Smooth muscle cell (in vitro differentiated cells): Measurements from ENCODE around the gene VAV1. TPM values are rescaled to one million over a fixed set of nuclear protein-coding genes. Genes with fewer than 3 reads are reported as not detected.

ENCODE experiments used
- DNase-seq: peaks from one replicate; lab custom pipeline; 2025; ENCODE audit not compliant: unreplicated experiment; lab: John Stamatoyannopoulos, UW
- H2AFZ ChIP-seq: fragments of 200-600 bp; sonication (generic); 2 replicates; pipeline ENCODE4 v1.6.0; 2016; ENCODE audit warnings: antibody characterized with exemption, low read depth, mild to moderate bottlenecking
- H3F3A ChIP-seq: fragments of 200-600 bp; sonication (generic); 2 replicates; pipeline ENCODE4 v1.6.0; 2017; ENCODE audit warnings: antibody characterized with exemption, low read depth
- H3K27ac ChIP-seq: fragments of 200-600 bp; sonication (generic); 2 replicates; pipeline ENCODE4 v1.5.1; 2016; ENCODE audit warnings: low read depth, mild to moderate bottlenecking
- H3K27me3 ChIP-seq: fragments of 200-600 bp; sonication (generic); 2 replicates; pipeline ENCODE4 v1.6.1; 2016; ENCODE audit warnings: low read depth, mild to moderate bottlenecking
- H3K36me3 ChIP-seq: fragments of 200-600 bp; sonication (generic); 2 replicates; pipeline ENCODE4 v1.5.1; 2016; ENCODE audit warnings: low read depth
- H3K4me1 ChIP-seq: fragments of 200-600 bp; sonication (generic); 2 replicates; pipeline ENCODE4 v1.5.1; 2016; ENCODE audit warnings: low read depth
- H3K4me2 ChIP-seq: fragments of 200-600 bp; sonication (generic); 2 replicates; pipeline ENCODE4 v1.6.0; 2016; ENCODE audit warnings: mild to moderate bottlenecking
- H3K4me3 ChIP-seq: fragments of 200-600 bp; sonication (generic); 2 replicates; pipeline ENCODE4 v1.5.1; 2016; ENCODE audit warnings: mild to moderate bottlenecking
- H3K79me2 ChIP-seq: fragments of 200-600 bp; sonication (generic); 2 replicates; pipeline ENCODE4 v1.6.0; 2016; ENCODE audit warnings: low read depth, mild to moderate bottlenecking
- H3K9ac ChIP-seq: fragments of 200-600 bp; sonication (generic); 2 replicates; pipeline ENCODE4 v1.6.0; 2016; ENCODE audit warnings: low read depth
- H3K9me3 ChIP-seq: fragments of 200-600 bp; sonication (generic); replicated peaks from 2 replicates; pipeline ENCODE4 v1.5.1; 2016; ENCODE audit warnings: low read depth
- H4K20me1 ChIP-seq: fragments of 200-600 bp; sonication (generic); 2 replicates; pipeline ENCODE4 v1.6.0; 2016; ENCODE audit warnings: low read depth
- WGBS: methylation state at CpG from one replicate; pipeline ENCODE4 v1.1.7; 2016; ENCODE audit warnings: low lambda C conversion rate; 5-methylcytosine and 5-hydroxymethylcytosine counted together
- polyA plus RNA-seq: library from polyadenylated mRNA; unstranded; fragments of >200 nt; fragmentation: Nextera tagmentation; extraction: Ambion mirVana; gene quantifications from 2 replicates; pipeline ENCODE4 v1.2.1, GENCODE V29; 2016
- total RNA-seq: library from RNA; depleted of rRNA; stranded (reverse); fragments of >200 nt; gene quantifications from 2 replicates; pipeline ENCODE4 v1.2.3, GENCODE V29; 2014
- TF ChIP-seq, protein P1 (sequence below): fragments of 200-600 bp; sonication (generic); IDR thresholded peaks from 2 replicates; pipeline ENCODE4 v1.5.1; 2017; ENCODE audit warnings: borderline replicate concordance, mild to moderate bottlenecking, antibody characterized with exemption; ENCODE audit not compliant: insufficient read depth, poor library complexity, severe bottlenecking

Gene VAV1
- total and polyA plus RNA-seq, 2 experiments from 2014 or later, result not detected

DNA sequence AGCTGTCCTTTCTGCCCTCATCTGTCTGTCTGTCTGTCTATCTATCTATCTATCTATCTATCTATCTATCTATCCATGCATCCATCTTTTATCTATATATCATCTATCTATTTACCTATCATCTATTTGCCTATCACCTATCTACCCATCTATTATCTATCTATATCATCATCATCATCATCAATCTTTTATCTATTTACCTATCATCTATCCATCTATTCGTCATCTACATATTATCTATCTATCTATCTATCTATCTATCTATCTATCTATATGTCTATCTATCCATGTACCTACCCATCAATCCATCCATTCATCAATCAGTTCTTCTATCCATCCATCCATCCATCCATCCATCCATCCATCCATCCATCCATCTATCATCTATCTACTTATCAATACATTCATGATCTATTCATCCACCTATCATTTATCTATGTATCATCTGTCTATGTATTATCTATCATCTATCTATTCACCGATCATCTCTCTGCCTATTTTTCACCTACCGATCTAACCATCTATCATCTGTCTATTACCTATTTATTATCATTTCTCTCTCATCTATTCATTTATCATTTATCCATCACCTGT, 65.7 kb downstream of the VAV1 start:
- H3K9me3 ChIP-seq, result no peaks in the 10 kb centered on the region
- TF ChIP-seq, protein P1, sequence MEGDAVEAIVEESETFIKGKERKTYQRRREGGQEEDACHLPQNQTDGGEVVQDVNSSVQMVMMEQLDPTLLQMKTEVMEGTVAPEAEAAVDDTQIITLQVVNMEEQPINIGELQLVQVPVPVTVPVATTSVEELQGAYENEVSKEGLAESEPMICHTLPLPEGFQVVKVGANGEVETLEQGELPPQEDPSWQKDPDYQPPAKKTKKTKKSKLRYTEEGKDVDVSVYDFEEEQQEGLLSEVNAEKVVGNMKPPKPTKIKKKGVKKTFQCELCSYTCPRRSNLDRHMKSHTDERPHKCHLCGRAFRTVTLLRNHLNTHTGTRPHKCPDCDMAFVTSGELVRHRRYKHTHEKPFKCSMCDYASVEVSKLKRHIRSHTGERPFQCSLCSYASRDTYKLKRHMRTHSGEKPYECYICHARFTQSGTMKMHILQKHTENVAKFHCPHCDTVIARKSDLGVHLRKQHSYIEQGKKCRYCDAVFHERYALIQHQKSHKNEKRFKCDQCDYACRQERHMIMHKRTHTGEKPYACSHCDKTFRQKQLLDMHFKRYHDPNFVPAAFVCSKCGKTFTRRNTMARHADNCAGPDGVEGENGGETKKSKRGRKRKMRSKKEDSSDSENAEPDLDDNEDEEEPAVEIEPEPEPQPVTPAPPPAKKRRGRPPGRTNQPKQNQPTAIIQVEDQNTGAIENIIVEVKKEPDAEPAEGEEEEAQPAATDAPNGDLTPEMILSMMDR, result no peak
- DNase-seq, result no peak
- no peaks in the 10 kb centered on the region for H4K20me1 ChIP-seq
- H3K27ac ChIP-seq, result no peak overlapping the region
- no peaks in the 10 kb centered on the region for H3K4me1 ChIP-seq
- H3K36me3 ChIP-seq, result no peaks in the 10 kb centered on the region
- no peak overlapping the region for H3K4me3 ChIP-seq
- no peaks in the 10 kb centered on the region for H3F3A ChIP-seq
- no peak overlapping the region for H3K4me2 ChIP-seq
- H3K79me2 ChIP-seq, result no peaks in the 10 kb centered on the region
- H2AFZ ChIP-seq, result no peak overlapping the region
- no peak overlapping the region for H3K9ac ChIP-seq
- 80% methylated on average over 3 of the region's 3 CpGs for WGBS
- H3K27me3 ChIP-seq, result no peaks in the 10 kb centered on the region

DNA sequence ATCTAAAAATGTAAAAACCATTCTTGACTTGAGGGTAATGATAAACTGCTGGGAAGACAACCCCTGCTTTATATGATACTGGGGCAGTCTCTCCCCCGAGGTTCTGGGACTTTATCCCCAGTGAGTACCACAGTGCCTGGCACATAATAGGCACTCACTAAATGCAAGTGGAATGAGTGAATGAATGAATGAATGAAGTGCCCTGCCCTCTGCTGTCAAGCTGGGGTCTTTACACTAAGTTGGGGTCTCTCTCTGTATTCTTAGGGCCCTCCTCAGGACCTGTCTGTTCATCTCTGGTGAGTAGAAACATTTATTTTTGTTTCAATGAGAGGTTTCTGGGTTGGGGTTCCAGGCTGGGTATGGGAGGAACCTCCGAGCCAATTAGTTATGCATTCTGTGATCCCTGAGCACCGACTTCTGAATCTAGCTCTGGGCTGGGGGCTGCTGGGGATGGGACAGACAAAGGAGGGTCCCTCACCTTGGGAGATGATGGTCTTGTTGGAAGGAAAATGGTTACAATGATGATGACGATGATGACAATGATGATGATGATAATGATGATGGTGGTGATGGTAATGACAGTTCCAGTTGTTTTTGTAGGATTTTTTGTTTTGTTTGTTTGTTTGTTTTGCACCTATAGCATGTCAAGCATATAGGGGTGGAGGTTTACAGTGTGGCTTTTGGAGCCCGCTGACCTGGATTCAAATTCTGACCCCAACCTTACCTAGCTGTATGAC, 70.5 kb downstream of the VAV1 start:
- Histone ChIP-seq H2AFZ (no peak overlapping the region), H3K79me2 (no peaks in the 10 kb centered on the region), H3K4me1 (no peaks in the 10 kb centered on the region), H4K20me1 (no peaks in the 10 kb centered on the region), H3F3A (no peaks in the 10 kb centered on the region), H3K27me3 (no peaks in the 10 kb centered on the region), H3K36me3 (no peaks in the 10 kb centered on the region), H3K9me3 (no peaks in the 10 kb centered on the region), H3K9ac (no peak overlapping the region), H3K4me3 (no peak overlapping the region), H3K4me2 (no peak overlapping the region), H3K27ac (no peak overlapping the region)
- no peak for DNase-seq
- 82% methylated on average over 5 of the region's 5 CpGs for WGBS
- TF ChIP-seq, protein P1, result no peak

DNA sequence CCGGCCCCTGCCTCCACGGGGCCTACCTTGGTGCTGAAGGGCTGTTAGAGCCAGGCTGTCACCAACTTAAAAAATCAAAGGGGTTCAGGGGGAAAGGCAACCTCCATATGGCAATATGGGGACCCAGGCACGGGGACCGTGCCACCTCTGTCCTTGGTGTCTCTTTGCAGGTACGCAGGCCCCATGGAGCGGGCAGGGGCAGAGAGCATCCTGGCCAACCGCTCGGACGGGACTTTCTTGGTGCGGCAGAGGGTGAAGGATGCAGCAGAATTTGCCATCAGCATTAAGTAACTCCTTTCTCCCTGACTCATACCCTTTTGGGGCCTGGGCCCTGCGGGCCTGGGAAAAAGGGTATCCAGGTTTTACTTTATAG, 75.3 kb downstream of the VAV1 start:
- TF ChIP-seq, protein P1, result no peak
- Histone ChIP-seq H3K9ac (no peak overlapping the region), H4K20me1 (no peaks in the 10 kb centered on the region), H2AFZ (no peak overlapping the region), H3K9me3 (no peaks in the 10 kb centered on the region), H3K27me3 (no peaks in the 10 kb centered on the region), H3K36me3 (no peaks in the 10 kb centered on the region), H3F3A (no peaks in the 10 kb centered on the region), H3K4me3 (no peak overlapping the region), H3K79me2 (no peaks in the 10 kb centered on the region), H3K4me2 (no peak overlapping the region), H3K4me1 (no peaks in the 10 kb centered on the region), H3K27ac (no peak overlapping the region)
- whole genome bisulfite sequencing, result 93% methylated on average over 11 of the region's 11 CpGs
- DNase-seq, result no peak

DNA sequence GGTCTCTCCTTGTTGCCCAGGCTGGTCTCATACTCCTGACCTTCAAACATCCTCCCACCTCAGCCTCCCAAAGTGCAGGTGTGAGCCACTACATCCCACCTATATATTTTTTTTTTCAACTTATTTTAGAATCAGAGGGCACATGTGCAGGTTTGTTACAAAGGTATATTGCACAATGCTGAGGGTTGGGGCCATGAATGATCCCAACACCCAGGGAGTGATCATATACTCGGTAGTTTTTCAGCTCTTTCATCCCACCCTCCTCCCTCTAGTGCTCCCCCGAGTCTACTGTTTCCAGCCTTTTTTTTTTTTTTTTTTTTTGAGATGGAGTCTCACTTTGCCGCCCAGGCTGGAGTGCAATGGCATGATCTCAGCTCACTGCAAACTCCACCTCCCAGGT, 76.5 kb downstream of the VAV1 start:
- H3K36me3 ChIP-seq, result no peaks in the 10 kb centered on the region
- H3K79me2 ChIP-seq, result no peaks in the 10 kb centered on the region
- no peaks in the 10 kb centered on the region for H3K27me3 ChIP-seq
- H3K4me3 ChIP-seq, result no peak overlapping the region
- WGBS, result 89% methylated on average over 3 of the region's 3 CpGs
- no peaks in the 10 kb centered on the region for H3K9me3 ChIP-seq
- H3K4me2 ChIP-seq, result no peak overlapping the region
- H3K4me1 ChIP-seq, result no peaks in the 10 kb centered on the region
- no peak for DNase-seq
- H3F3A ChIP-seq, result no peaks in the 10 kb centered on the region
- H3K27ac ChIP-seq, result no peak overlapping the region
- TF ChIP-seq, protein P1, result no peak
- H3K9ac ChIP-seq, result no peak overlapping the region
- no peaks in the 10 kb centered on the region for H4K20me1 ChIP-seq
- no peak overlapping the region for H2AFZ ChIP-seq
